Renal cortical epithelial cell (primary cell): Measurements from ENCODE around the gene KCNK1. TPM values are rescaled to one million over a fixed set of nuclear protein-coding genes. Genes with fewer than 3 reads are reported as not detected.
A peak's percentile ranks its signal among the peaks of the same experiment; 100 is the strongest.
"Not testable (repeated sequence)": the region's sequence is repeated elsewhere in the genome, so short reads cannot be mapped to it uniquely, and the experiment has no call there.

Source experiments
- DNase-seq: peaks from one replicate; pipeline ENCODE4 v3.0.0-alpha.2; 2011; ENCODE audit warnings: low read depth
- total RNA-seq: library from RNA; depleted of rRNA; stranded (reverse); fragments of >200 nt; gene quantifications from 2 replicates; pipeline ENCODE4 v1.2.3, GENCODE V29; 2014

KCNK1 gene
- total RNA-seq, 1 donor from 2014 or later: 11.2 TPM

DNA sequence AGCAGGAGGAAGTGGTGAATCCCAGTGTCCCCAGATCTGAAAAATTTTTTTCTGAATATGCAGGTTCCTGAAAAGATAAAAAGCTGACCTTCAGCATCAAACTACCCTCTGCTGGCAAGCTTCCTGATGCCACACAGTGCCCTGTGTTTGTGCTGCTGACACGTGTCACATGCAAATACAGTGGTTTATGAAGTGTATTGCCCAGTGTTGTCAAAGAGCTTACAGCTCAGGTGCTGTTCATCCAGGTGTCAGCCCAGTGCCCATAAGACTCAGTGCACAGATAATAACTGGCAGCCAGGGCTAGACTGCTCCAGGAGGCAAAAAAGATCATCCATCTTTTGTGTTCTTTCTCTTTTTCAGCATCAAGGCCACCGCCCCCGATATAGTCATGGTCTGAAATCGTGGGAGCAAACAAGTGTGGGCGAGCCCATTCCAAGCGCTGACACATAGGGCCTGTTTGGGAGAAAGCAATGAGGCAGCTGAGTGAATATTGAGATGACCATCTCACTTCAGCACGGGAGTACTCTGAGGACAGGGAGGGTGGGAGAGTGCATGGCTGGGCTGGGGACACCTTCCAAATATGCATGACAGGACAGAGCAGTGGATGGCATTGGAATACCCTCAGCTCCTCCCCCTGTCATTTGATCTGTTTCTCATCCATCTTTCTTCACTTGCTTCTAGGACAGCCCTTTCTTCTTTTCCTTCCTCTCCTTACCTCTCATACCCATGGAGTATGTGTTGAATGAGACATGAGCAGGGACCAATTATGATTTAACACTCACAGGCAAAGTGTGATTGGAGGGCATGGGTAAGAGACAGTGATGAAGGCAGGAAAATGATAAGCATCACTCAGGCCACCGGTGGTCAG is 6.4 kb upstream of the KCNK1 start:
- DNase-seq: no peak

DNA sequence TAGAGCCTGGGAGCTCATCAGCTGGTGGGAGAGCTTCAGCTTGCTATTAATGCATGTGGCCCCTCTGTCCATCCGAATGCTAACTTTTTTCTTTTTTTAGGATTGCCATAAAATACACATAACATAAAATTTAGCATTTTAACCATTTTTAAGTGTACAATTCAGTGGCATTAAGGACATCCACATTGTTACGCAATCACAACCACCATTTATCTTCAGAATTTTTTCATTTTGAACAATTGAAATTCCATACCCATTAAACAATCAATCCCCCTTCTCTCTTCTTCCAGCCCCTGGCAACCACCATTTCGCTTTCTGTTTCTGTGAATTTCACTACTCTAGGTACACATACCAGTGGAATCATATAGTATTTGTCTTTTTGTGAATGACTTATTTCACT is 4.9 kb upstream of the KCNK1 start:
- no peak for DNase-seq

DNA sequence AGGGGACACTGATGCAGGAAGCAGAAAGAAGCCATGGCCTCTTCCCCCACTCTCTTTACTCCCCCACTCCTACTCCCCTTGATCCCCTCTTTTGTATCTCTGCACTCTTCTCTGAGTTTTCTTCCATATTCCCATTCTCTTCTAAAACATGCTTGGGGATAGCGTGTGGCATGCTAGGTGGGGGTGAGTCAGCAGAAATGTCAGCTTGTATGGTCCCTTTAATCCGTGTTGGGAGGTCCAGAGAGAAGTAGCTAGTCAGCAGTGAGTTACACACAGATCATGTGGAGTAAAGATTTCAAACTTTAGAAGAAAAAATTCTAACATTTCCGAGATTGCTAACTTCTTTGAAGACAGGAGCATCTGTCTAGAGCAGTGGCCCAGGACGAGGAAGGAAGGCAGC is 4.0 kb upstream of the KCNK1 start:
- DNase-seq: no peak

DNA sequence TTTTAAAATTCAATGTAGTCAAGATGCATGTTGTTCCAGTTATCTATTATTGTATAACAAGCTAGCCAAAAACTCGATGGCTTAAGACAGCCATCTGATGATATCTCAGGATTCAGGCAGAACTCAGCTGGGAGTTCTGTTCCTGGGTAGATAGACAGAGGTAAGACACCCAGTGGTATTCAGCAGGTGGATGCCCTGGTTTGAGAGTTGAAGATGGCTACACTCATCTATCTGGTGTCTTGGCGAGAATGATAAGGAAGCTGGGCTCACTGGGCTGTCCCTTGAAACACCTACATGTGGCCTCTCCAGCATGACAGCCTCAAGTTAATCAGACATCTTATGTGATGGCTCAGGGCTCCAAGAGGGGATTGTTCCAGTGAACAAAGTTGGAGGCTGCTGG is 3.3 kb upstream of the KCNK1 start:
- no peak for DNase-seq

DNA sequence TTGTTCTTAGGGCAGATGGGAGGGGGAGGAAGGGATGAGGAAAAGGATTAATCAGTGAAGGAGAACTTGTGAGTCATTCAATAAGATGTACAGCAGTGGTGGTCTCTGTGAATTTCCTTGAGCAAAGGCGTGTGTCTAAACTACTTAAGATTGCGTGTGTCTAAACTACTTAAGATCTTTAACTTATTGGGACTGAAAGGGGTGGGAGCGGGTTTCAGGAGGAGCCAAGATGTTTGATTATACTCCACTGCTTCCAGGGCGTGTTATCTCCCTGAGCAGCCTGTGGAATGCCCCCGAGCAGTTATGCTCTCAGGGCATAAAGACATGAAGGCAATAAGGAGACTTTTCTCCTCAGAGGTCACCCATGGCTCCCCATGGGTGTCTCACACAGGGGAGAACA is 2.5 kb upstream of the KCNK1 start:
- peak; percentile 58 for DNase-seq

DNA sequence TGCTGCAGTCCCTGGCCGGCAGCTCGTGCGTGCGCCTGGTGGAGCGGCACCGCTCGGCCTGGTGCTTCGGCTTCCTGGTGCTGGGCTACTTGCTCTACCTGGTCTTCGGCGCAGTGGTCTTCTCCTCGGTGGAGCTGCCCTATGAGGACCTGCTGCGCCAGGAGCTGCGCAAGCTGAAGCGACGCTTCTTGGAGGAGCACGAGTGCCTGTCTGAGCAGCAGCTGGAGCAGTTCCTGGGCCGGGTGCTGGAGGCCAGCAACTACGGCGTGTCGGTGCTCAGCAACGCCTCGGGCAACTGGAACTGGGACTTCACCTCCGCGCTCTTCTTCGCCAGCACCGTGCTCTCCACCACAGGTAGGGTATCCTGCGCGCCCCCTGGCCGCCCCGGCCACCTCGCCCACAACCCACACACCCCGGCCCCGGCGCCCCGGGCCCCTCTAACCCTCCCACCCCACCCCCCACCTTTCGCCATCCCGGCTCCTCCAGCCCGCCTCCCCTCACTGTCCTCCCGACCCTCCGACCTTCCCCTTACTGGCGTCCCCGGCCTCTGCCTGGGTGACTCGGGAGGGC is 352 bp downstream of the KCNK1 start:
- peak; percentile 31 for DNase-seq

DNA sequence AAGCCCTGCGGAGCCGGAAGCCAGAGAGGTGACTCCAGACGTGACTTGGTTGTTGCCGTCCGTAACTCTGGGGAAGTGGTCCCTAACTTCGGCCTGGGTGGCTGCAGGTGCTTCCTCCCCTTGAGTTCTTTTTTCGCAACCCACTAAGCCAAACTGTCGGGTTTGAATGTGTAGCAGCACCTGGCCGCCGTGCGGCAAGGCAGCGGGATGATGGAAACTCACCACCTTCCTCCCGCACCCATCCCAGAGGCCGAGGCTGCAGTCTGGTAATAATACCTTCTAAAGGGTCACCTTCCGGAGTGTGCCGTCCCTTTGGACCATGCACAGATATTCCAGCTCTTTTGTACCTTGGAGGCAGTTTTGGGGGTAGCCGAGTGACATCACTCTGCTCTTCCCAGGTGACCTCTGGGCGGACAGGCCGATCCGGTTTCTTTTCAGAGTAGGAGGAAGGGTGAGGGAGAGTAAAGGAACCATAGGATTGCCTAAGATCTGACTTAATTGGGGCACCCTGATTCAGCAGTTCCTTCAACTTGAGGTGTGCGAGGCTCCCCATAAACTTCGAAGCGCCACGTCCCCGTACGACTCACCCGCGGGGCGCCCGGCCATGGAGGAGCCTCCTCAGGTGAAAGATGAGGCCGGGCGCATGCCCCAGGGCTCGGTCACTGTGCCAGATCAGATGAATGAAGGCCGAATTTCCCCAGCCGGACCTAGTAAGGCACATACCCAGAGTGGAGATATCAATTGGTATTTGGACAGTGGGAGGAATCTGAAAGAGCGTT is 1.0 kb downstream of the KCNK1 start:
- DNase-seq: no peak

DNA sequence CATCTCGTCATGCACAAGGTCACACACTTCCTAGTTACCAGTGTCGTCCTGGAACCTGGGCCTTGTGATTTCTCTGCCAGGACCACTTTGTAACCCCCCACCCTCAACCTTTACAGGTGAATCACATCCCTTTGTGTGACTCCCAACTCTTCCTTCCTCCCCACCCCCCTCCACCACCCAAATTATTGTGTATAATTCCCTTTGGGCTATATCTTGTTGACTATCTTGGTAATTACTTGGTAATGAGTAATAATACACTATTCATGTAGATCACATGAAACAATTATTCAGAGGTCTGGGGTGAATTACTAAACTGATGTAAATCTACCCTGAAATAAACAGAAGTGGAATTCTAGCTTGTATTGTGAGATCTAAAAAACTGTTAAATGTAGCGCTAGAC is 1.7 kb downstream of the KCNK1 start:
- DNase-seq: no peak

DNA sequence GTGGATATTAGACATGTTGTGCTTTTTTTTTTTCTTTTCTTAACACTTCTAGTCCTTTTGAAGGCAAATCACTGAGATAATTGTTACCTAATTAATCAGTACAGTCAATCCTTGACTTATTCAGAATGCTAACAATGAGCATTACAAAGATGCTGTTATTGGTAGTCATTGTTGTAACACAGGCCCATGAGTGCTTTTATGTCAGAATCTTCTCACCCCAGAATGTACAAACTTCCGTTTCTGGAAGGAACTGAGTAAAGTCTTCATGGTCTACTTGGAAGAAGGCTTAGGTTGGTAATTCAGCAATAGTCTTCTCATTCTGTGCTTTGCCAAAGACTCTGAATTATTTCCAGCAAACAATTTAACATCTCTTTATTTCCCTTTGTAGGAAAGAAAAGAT is 3.1 kb downstream of the KCNK1 start:
- no peak for DNase-seq

DNA sequence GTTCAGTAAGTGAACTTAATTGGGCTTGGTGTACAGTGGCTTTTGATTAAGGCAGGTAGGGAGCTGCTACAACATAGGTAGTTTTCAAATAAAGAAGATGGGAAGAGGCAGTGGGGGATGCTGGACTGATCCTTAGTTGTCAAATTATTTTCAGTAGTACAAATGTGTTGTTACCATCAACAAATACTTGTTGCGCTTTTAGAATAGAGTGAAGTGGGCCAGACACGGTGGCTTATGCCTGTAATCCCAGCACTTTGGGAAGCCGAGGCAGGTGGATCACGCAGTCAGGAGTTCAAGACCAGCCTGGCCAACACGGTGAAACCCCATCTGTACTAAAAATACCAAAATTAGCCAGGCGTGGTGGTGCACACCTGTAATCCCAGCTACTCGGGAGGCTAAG is 5.5 kb downstream of the KCNK1 start:
- not testable (repeated sequence) for DNase-seq

DNA sequence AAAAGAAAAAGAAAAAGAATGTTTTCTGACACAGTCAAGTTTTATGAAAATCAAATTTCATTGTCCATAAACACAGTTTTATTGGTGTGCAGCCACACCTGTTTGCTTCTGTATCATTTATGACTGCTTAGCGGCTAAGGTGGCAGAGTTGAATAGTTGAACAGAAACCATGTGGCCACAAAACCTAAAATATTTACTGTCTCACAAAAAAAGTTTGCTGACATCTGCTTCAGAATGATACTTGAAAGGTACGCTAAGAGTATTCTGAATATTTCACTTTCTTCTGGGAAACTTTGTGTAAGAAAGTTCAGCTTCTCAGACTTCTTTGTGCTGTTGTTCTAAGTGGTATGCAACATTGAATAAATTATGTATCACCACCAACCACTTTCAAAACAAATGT is 6.2 kb downstream of the KCNK1 start:
- DNase-seq: no peak

DNA sequence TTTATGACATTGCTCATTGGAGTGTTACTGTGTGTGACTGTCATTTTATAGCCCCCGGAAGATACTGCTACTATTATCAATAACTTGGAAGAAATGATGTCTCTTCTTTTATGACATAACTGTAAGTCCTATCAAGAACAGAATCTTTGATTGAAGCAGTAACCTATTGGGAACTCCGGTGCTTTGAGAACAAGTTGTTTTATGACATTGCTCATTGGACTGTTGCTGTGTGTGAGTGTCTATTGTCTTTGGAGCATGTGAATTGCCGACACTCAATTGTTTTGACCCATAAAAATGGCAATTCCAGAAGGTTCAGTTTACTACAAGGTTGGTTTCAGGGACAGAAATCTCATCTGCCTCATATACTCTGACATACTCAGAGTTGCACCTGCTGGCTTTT is 8.0 kb downstream of the KCNK1 start:
- no peak for DNase-seq

DNA sequence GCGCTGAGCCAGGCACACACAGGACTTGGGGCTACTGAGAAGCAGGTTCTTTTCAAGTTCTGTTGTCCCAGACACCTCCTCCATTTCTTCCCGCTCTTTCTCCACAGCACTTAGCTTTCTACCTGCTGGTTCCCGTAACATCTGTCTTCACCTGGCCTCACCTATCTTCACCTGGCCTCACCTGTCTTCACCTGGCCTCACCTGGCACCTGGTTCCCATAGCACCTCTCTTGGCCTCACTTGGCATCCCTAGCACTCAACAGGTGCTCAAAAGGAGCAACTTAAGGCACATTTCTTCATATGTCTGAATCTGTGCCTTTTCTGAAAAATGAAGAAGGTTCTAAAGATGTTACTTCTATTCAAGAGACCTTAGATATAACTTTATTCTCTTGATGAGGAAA is 10.4 kb downstream of the KCNK1 start:
- no peak for DNase-seq

DNA sequence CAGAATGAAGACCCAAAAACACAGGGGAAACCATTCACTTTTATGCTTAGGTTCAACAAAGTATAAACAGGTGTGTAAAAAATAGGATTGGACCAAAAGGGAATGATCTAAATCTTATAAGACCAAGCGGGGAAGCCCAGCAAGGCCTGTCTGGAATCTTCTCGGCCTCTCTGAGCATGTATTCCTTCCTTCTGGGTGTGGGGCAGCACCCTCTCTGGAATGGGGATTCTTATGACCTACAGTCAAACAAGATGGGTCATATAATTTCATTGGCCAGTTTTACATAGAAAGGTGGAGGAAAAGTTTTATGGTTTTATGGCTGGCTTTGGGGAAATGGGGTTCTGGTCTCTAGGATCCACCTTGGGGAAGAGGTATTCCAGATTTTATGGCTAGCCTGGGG is 11.2 kb downstream of the KCNK1 start:
- DNase-seq: no peak

DNA sequence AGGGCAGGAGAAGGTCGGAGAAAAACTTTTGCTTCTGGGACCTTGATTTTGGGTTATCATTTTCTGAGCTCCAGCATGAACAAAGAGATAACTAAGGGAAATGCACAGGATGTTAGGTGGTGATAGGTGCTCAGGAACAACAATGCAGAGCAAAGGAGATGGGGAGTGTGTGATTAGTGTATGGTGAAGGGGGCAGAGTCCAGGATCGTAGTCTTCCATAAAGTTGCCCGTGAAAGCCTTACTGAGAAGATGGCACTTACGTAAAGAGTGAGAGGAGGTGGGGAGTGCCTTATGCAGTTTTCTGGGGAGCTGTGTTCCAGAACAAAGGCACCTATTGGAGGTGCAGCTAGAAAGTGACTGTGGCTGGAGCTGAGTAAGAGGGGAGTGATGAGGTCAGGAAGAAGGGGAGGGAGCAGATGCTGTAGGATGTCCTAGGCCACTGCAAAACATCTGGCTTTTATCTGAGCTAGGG is 11.6 kb downstream of the KCNK1 start:
- DNase-seq: no peak

DNA sequence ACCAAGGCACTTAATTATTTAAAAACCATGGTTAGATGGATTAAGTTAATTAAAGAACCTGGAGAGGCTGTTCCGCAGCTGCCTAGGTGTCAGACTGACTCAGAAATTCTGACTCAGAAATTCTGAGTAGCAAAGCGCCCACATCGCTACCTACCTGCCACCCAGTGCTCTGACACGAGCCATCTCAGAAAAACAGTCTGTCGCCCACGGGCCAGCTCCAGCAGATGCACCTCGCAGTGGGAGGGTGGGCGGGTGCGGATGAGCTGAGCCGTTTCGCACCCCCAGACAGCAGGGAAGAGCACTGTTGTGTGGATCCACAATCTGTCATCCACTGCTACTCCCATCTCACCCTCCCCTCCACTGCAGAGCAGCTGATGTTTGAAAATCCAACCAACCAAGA is 13.5 kb downstream of the KCNK1 start:
- DNase-seq: peak; percentile 33

DNA sequence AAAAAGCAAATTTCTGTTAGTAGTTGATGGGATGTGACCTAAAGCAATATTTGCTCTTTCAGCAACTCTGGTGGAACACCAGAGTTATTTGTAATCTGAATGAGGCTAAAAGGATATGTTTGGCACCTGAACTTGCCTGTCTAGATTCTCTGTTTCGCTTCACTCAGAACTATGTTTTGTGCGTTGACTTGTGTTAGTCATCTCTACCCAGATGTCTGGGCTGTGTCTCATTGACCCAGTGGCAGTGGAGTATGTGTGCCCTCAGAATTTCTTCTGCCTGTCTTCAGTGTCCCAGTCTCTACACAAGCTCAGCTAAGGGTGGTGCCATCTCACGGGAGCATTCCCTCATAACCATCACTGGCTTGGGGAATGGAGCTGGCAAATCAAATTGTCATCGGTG is 13.9 kb downstream of the KCNK1 start:
- DNase-seq: peak; percentile 18

DNA sequence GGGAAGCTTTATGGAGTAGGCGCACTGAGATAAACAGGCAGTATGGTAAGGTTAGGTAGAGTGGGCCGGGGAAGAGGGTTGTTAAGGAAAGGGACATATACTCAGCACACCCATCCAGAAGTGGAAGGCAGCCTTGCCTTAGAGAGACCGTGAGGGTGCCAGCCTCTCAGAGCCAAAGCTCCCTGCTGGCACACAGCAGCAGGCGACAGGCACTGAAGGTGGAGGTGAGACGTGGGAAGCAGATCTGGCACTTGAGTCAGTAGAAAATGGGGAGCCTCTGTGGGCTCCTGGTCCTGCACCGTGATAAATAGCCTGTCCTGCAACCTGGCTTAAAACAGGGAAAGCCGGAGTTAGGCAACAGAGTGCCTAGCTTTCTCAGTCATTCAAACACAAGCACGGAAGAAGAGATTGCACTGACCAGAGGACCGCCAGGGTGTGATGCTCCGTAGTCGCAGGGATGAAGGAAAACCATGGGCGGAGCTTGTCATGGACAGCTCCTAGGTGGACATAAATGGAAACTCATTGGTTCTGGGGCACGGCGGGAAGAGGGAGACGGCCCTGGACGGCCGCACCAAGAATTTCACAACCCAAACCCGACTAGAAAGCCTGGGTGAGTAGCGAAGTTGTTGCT is 15.5 kb downstream of the KCNK1 start:
- DNase-seq: no peak

DNA sequence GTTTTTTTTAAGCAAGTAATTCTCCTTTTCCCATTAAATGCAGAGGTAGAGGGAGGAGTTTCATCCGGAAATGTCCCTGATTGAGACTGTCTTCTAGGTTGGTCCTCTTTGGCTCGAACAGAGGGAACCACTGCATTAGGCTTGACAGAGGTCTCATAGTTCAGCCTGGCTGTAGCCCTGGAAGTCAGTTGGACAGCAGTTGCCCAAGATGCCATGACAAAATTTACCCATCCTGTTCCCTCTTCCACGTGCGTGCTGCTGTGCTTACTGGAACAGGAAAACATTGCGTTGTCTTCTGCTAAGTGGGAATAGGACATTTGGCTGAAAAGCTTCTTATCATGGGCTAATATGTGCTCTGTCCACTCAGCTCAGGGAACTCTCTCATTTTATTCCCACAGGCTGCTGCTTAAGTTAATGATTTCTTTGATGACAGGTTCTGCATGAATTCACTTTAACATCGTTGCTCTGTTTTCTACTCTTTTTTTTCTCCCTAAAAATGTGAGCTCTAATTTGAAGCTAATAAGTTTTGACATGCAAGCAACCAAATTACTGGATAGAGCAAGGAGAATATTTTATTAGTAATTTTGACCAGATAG is 18.0 kb downstream of the KCNK1 start:
- peak; percentile 92 for DNase-seq

DNA sequence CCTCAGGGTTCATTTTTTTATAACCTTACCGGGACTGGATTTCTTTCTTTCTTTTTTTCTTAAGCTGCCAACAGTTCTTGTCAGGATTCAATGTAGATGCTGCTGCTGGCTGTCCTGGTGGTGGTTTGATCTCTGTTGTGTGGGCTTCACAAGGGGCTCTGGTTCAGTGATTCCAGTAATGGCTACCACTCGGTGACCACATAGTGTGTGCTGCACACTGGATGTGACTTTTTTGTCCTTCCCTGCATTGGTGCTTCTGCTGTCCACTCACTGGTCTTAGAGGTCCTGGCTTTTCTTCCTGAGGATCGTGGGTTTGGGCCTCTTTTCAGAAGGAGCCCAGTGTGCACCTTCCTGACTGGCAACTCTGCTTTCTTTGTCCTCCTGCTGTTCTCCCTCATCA is 18.5 kb downstream of the KCNK1 start:
- no peak for DNase-seq

DNA sequence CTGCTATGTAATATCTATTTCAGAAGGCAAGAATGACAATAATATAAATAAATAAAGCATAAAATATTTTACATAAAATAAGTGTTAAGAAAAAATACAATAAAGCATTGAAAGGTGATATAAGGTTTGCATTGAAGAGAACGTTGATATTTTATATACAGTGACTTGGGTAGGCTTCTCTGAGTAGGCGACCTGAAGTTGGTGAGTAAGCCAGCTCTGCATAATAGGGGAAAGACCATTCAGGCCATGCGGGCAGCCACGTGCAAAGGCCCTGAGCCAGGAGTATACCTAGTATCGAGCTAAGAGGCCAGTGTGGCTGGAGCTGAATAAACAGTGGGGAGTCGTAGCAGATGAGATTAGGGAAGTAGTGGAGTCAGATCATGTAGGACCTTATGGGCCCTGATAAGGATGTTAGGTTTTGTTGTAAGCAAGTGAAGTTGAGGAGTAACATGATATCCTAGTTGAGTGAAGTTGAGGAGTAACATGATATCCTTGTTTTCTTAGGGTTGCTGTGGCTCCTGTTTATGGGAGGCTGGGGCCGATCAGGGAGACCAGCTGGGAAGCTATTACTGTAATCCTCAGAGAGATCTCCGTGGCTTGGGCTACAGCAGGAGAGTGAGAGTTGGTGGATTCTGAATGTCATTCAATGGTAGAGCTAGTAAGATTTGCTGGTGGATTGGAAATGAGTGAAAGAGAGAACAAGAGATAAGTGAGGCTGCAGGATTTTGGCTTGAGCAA is 22.0 kb downstream of the KCNK1 start:
- DNase-seq: peak; percentile 52
